ENCODE results near the gene XCR1. TPM values are rescaled to one million over a fixed set of nuclear protein-coding genes. Genes with fewer than 3 reads are reported as not detected.
A peak's percentile ranks its signal among the peaks of the same experiment; 100 is the strongest.
"Not testable (repeated sequence)": the region's sequence is repeated elsewhere in the genome, so short reads cannot be mapped to it uniquely, and the experiment has no call there.

Gene XCR1
- total RNA-seq, 2 donors from 2014 or later: 0.14 to 0.37 TPM

DNA sequence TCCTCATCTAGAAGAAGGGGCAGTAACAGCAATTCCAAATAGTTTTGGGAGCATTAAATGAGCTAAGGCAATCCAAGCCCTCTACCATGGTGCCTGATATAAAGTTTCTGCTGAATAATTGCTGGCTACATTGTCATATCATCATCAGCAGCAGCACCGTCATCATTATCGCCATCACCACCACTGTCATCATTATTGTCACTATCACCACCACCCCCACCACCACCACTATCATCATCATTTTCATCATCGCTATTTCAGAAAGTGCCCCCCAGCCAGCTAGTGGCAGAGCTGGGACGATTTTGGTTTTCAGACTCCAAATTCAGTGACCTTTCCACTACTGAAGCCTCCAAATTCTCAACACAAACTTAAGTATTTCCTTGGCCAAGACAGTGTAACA, 15.0 kb downstream of the XCR1 start:
- intact Hi-C loops (cut with DNase I): no loop called here
- DNase-seq (ENCODE audit: low spot score): no peak

DNA sequence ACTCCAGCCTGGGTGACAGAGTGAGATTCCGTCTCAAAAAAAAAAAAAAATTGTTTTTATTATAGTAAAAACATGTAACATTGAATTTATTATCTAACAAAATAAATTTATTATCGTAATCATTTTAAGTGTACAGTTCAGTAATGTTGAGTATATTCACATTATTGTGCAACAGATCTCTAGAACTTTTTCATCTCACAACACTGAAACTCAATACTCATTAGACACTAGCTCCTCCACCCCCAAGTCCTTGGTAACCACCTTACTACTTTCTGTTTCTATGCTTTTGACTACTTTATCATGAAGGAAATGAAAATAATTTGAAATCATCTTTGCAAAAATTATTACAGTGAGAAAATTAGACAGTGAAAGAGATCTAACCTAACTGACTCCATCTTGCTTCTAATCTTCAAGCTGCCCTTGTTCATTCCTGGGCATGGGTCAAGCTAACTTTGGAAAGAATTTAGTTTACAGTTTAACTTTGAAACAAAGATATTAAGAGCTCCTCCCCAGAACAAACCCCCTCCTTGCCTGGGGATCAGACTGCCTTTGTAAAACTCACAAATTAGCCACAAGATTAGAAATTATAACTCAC, 16.7 kb downstream of the XCR1 start:
- intact Hi-C loops (cut with DNase I): no loop called here
- no peak for DNase-seq (ENCODE audit: low spot score)

DNA sequence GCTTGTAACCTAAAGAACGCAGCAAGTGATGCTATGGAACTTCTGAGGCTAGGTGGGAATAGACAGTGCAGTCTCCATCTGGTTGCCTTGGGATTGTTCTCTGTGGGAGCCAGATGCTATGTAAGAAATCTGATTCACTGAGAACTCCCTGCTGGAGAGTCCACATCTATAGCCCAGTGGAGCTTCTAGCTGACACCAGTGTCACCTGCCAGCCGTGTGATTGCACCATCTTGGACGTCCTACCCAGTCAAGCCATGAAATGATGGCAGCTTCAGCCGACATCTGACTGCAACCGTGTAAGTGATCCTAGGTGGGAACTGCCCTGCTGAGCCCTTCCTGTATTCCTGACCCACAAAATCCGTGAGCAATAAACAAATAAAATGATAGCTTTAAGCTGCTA, 19.2 kb downstream of the XCR1 start:
- DNase-seq (ENCODE audit: low spot score): no peak
- intact Hi-C loops (cut with DNase I): no loop called here

DNA sequence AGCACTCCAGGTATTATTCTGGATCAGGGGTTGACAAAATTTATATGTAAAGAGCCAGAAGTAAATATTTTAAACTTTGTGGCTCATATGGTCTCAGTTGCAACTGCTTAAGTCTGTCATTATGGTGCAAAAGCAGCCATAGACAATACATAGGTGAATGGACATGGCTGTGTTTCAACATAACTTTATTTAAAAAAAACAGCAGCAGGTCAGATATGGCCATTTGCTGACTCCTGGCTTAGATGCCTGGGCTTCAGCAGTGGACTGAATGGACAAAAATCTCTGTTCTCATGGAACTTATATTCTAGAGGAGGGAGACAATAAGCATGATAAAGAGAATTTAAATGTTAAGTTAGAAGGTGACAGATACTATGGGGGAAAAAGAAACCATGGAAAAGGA, 20.0 kb downstream of the XCR1 start:
- no peak for DNase-seq (ENCODE audit: low spot score)
- intact Hi-C loops (cut with DNase I): no loop called here

DNA sequence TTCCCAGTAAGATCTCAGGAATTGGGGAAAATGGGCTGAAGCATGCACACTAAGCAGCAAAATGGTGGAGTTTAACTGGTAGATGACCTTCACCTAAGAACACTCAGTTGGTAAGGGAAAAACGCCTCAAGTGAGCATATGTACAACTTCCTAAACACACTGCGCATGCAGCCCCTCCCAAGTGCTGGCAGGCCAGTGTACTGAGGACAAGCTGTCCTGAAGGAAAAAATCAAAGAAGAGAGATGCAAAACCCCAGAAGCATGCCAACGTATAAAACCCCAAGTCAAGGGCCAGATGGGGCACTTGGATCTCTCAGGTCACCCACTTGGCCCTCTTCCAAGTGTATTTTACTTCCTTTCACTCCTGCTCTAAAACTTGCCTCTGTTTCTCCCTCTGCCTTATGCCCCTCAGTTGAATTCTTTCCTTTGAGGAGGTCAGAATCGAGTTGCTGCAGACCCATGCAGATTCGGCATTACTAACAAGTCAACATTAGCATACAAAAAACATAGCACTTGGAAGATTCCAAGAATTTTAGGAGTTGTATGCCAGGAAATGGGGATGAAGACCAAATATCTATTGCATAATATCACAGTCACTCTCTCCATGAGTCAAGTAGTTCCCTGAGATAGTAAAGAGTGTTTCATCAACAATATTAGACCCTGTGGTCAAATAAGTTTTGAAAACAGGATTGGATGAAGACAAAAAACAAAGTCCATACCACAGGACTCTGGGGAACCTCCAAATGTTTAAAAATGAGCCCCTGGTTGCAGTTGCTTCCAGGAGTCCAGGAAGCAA, 20.8 kb downstream of the XCR1 start:
- intact Hi-C loops (cut with DNase I): no loop called here
- no peak for DNase-seq (ENCODE audit: low spot score)

DNA sequence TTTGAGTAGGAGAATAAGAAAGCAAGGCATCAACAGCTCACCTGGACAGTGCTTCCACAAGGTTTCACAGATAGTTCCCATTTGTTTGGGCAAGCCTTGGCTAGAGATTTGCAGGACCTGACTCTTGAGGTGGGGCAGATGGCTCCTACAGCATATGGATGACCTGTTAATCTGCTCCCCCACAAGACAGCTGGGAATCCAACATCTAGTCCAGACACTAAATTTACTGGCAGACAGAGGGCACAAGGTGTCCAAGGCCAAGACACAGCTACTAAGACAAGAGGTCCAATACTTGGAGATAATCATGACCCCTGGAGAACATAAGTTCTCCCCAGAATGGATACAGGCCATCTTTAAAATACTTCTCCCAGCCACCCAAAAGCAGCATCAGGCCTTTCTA, 23.6 kb downstream of the XCR1 start:
- DNase-seq (ENCODE audit: low spot score); intact Hi-C loops (cut with DNase I): not testable (repeated sequence)

DNA sequence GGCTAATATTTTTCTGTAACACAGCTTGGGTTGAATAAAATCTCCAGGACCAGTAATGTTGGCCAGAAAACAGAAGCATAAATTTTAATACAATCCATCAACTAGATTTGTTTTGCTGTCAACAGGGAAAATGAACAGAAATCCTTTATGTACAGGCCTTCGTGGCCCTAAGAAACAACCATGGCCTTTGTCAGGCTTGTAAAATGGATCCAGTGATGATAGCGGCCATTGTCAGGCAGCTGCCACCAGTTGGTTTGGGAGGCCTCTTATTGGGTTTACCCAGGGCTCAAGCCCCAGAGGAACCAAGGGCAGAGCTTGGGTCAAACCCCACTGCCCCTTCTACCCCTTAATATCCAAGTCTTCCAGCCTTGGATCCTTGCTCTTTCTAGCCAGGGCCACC, 26.1 kb downstream of the XCR1 start:
- DNase-seq (ENCODE audit: low spot score): no peak
- intact Hi-C loops (cut with DNase I): no loop called here

DNA sequence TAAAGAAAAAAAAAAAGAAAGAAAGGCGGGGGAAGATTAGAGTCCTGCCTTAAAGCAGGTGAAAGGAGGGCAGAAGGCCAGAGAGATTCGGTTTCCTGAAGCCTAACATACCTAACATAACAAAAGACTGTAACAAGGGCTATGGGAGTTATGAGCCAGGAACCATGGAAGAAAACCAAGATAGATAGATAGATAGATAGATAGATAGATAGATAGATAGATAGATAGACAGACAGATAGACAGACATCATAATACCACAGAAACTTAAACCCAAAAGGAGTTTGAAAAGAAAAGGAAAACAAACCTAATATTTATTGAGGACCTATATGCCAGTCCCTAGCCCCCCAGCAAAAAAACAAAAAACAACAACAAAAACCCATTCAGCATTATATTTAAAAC, 29.3 kb downstream of the XCR1 start:
- intact Hi-C loops (cut with DNase I): no loop called here

DNA sequence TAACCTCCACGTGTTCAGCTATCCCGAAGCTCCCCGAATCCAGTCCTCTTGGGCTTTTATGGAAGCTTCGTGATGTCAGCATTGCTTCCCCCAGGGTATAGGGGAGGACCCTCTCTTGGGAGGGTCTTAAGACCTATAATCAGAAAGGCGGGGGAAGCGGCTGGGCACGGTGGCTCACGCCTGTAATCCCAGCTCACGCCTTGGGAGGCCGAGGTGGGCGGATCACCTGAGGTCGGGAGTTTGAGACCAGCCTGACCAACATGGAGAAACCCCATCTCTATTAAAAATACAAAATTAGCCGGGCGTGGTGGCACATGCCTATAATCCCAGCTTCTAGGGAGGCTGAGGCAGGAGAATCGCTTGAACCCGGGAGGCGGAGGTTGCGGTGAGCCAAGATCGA, 29.8 kb downstream of the XCR1 start:
- intact Hi-C loops (cut with DNase I); DNase-seq (ENCODE audit: low spot score): not testable (repeated sequence)

More for the DNA sequence above, 29.3 kb downstream of the XCR1 start:
- no peak for DNase-seq (ENCODE audit: low spot score)

DNA sequence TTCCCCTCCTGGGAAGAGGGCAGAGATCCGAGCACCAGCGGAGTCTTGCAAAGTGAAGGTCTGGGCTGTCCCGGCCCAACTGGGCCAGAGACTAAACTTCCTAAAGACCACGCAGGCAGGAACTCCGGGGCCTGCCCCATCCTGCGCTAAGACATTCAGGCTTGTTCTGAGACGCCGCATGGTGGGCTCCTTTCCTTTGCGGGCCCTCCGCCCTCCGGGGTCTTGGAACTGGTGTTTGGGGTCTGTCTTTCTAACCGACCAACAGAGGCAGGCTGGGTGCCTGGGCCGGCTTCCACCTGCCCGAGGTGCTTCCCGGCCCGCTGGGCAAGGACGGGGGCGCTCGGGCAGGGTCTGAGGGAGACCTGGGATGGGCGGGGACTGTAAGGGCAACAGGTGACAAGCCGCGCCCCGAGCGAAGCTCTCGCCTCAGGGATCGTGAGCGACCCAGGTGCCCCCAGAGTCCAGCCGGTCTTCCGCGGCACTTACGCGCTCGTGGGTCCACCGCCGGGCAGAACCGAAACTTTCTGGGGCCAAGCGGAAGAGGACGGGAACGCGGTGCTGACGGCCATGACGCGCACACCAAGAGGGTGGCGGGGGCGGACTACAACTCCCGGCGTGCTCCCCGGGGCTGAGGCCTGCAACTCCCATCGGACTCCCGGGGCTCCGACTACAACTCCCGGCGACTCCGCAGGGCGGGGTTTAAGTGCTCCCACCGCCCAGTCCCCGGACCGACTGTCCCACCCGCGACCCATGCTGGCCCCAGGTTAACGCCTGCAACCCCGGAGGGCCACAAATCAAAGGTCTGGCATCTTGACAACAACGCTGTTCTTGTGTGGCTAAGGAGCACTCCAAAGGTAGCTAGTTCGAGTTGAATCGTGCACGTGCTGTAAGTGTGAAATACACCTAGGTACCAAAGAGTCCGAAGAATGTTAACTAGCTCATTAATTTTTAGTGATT, 31.8 kb downstream of the XCR1 start, which contains the start of gene FYCO1:
TSS of gene FYCO1 (minus strand) at position 589 of the 957 bp plus-strand sequence. CDS start 10,914 bp downstream, outside the sequence.
- intact Hi-C loops (cut with DNase I): no loop called here
- DNase-seq (ENCODE audit: low spot score): peak; percentile 98

DNA sequence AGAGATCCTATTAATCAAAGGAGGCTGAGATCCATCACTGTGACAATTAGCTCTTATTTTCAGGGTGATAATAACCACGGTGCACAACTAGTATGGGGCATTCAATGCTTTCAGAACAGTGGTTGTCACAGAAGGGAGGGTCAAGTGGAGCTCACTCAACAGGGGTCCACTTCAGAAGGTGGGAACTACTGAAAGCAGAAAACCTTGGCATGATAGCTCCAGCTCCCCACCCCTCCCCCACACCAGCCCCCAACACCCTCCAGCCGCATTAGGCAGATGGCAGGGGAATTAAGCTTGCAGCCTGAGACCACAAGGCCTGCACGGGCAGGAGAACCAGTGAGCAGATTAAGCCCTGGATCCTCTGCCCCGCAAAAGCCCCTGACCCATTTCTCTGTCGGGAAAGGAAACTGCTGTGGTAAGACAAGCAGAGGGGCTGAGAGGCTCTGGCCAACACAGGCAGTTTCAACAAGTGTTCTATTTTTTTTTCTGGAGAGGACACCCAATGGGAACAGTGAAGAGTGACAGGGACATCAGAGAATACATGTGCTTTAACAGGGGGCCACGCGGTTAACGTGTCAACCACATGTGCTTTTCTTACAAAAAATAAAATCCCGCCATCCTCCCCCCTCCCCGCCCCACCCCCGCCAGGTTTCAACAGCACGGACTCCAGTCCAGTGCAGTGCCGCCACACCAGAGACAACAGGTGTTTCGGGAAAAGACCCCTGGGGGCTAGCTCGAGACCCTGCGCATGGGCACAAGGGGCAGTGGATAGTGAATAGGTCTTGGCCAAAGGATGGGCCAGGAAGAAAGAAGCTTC, 32.7 kb downstream of the XCR1 start:
- intact Hi-C loops (cut with DNase I): no loop called here
- DNase-seq (ENCODE audit: low spot score): no peak

DNA sequence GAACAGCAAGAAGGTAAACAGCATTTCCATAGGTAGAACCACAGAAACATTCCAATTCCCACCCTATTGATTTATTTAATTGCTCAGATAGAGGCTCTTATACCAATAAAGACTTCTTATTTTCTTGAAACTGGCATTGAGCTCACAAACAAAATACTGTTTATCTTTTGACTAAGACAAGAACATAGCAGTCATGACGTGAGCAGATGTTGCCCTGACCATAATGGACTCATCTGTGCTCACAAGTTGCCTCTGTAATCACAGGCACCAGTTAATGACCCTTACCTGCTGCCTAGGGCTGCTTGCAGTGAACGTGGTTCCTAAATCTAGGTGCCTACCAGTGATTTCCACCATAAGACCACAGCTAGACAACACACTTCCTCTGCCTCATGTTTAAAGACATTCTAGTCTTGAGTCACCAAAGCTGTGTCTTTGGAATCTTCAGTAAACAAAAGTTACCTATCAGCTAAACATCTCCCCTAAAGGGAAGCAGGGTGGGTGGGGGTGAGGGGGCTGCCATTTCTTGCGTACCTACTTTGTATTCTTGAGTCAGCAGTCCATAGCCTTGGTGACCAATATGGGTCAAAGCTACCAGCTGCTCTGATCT, 33.8 kb downstream of the XCR1 start:
- no peak for DNase-seq (ENCODE audit: low spot score)
- intact Hi-C loops (cut with DNase I): no loop called here

DNA sequence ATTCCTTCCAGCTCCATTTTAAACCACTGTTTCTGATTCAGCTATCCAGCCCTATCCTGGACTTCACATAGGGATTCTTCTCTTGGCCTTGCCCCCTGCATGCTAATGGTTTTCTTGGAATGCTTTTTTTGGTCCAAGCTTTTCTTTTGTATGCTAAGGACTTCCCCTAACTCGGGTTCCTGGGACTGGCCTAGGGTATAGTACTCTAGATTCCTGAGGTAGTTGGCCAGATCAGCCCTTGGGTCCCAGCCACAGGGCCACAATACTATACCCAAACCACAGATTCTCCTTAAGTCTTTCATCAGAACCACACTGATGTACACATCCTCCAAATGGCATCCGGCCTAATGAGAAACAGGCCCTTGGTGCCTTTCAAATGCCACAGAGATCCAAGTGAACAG, 34.5 kb downstream of the XCR1 start:
- DNase-seq (ENCODE audit: low spot score): no peak
- intact Hi-C loops (cut with DNase I): no loop called here

DNA sequence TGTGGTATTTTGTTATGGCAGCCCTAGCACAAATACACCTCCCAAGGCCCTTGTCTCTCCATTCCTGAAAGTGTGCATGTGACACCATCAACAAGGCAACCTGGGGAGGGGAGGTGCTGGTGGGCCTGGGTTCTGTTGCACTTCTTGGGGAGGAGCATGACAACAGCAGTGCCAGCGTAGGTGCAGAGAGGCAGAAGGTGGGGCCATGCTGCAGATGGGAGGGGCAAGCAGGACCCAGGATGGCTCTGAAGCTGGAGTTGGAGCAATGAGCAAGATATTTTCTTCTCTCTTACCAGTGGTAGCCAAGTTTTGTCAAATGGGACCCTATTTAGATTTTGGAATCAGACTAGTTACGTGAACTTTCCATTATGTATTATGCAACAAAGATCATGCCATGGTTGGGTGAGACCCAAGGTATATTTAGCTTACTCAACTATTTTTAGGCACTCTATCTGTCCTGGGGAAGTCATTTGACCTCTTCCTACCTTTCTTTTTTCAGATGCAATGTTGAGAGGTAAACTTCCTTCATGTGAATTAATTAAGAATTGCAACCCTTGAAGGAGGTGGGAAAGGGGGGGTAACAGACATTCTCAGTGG, 35.1 kb downstream of the XCR1 start:
- intact Hi-C loops (cut with DNase I): no loop called here
- no peak for DNase-seq (ENCODE audit: low spot score)

DNA sequence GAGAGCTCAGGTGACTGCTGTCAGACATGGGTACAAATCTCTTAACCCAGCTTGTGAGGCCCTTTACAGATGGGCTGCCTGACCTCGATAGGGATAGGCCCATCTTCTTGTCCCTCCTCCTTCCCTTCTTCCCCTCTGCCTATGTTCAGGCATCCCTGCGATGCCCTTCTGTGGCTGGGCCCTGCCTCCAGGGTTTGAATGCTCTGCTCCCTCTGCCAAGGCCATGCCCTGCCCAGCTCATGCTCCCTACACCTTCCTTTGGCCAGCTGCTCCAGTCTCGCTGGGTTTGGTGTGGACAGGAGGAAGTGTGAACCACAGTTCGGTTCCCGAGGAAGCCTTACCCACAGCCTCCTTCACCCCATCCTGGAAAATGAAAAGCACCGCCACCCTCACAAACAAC, 35.9 kb downstream of the XCR1 start:
- intact Hi-C loops (cut with DNase I): no loop called here

DNA sequence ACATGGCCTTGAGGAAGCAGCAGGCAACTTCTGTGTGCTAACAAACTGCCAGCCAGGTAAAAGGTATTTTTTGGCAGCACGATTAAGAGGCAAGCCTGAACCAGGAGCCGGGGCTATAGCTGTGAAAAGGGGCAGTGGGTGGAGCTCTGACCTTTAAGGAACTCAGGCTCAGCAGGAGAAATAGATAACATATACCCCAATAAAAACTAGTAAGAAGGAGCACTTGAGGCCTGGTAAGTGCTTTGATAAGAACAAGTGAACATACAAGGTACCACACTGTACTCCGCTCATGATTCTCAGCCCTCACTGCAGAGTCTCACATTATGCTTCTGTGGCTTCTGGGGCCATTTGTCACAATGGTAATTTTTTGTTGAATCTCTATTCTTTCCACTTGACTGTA, 37.1 kb downstream of the XCR1 start:
- intact Hi-C loops (cut with DNase I): no loop called here
- no peak for DNase-seq (ENCODE audit: low spot score)

More for the DNA sequence above, 35.9 kb downstream of the XCR1 start:
- no peak for DNase-seq (ENCODE audit: low spot score)

DNA sequence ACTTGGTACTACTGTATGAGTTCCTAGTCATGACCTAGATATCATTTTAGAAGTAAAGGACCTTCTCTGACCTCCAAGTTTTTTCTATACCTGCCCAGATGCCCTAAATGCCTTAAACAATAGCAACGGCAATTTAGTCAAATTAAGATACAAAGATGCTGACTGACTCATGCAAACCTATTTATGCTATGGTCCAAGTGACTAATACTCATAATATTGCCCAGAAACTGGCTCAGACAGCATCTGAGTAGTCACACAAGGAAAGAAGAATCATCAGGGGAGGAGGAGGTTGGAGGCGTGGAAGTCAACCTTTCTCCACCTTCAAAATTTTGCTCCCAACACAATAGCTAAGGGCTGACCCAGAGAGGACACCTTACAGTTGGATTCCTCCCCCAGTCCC, 38.5 kb downstream of the XCR1 start:
- DNase-seq (ENCODE audit: low spot score): no peak
- intact Hi-C loops (cut with DNase I): no loop called here

DNA sequence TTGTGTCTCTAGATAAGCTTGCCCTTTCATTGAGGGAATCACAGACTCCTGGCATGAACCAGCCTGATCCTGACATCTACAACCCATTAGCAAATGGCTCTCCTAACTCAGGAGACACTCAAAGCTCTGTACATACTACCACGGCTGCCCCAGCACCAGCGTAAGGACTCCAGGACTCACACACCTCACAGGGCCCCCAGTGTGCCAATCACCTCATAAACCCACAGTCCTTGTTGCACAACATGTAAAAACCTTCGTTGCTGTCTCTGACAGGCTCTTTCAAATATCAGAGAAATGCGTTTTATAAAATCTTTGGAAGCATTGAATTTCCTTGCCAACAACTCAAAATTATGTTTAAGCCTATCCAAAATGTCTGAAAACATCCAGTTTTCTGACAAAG, 38.9 kb downstream of the XCR1 start:
- intact Hi-C loops (cut with DNase I): no loop called here
- no peak for DNase-seq (ENCODE audit: low spot score)
